ELF-1 (cell line): ENCODE measurements around the gene OR2T35.
"Not testable (repeated sequence)": the region's sequence is repeated elsewhere in the genome, so short reads cannot be mapped to it uniquely, and the experiment has no call there.

Experiments
- DNase-seq: peaks from one replicate; pipeline ENCODE4 v3.0.0-alpha.2; 2016; ENCODE audit warnings: low read depth, low spot score

OR2T35 gene

GRCh38 chr1:248645178-248645577 lies at the start of gene OR2T35:
TSS of gene OR2T35 (minus strand) at chr1:248645278. CDS start at chr1:248639258, 6,020 bp downstream.
- not testable (repeated sequence) for DNase-seq

- no peak for DNase-seq
Observed at GRCh38 chr1:248691567-248692155, 46.6 kb upstream of the OR2T35 start.

- no peak for DNase-seq
Observed at GRCh38 chr1:248688527-248689298, 43.6 kb upstream of the OR2T35 start.

- no peak for DNase-seq
Observed at GRCh38 chr1:248686815-248687214, 41.7 kb upstream of the OR2T35 start.

GRCh38 chr1:248681651-248682050 lies 36.6 kb upstream of the OR2T35 start:
- DNase-seq, result no peak

- no peak for DNase-seq
Observed at GRCh38 chr1:248670003-248670402, 24.9 kb upstream of the OR2T35 start.

- not testable (repeated sequence) for DNase-seq
Observed at GRCh38 chr1:248663453-248664328, 18.6 kb upstream of the OR2T35 start.

GRCh38 chr1:248656797-248657196 lies 11.7 kb upstream of the OR2T35 start:
- DNase-seq, result not testable (repeated sequence)

- not testable (repeated sequence) for DNase-seq
Observed at GRCh38 chr1:248655354-248655753, 10.3 kb upstream of the OR2T35 start, which contains the start of gene OR2T27. TSS of gene OR2T27 (minus strand) at chr1:248655528. CDS start at chr1:248650884, 4,644 bp downstream.

- DNase-seq, result not testable (repeated sequence)
Observed at GRCh38 chr1:248648770-248649536, 3.9 kb upstream of the OR2T35 start.

GRCh38 chr1:248642971-248643651 lies 2.0 kb downstream of the OR2T35 start:
- not testable (repeated sequence) for DNase-seq

GRCh38 chr1:248641583-248641982 lies 3.5 kb downstream of the OR2T35 start:
- DNase-seq, result not testable (repeated sequence)

GRCh38 chr1:248640906-248641305 lies 4.2 kb downstream of the OR2T35 start:
- not testable (repeated sequence) for DNase-seq

- not testable (repeated sequence) for DNase-seq
Observed at GRCh38 chr1:248639652-248640051, 5.4 kb downstream of the OR2T35 start.

GRCh38 chr1:248636612-248637011 lies 8.5 kb downstream of the OR2T35 start:
- not testable (repeated sequence) for DNase-seq

- not testable (repeated sequence) for DNase-seq
Observed at GRCh38 chr1:248634991-248635390, 10.1 kb downstream of the OR2T35 start, which contains the start of gene OR2T11. TSS of gene OR2T11 (minus strand) at chr1:248635091. CDS start at chr1:248627128, 7,963 bp downstream.

- DNase-seq, result no peak
Observed at GRCh38 chr1:248631354-248632008, 13.6 kb downstream of the OR2T35 start.

GRCh38 chr1:248630551-248630950 lies 14.5 kb downstream of the OR2T35 start:
- no peak for DNase-seq

GRCh38 chr1:248627971-248628844 lies 16.9 kb downstream of the OR2T35 start:
- DNase-seq, result no peak
